Testis (tissue), 3 donors: ENCODE results near the gene GRB14. TPM values are rescaled to one million over a fixed set of nuclear protein-coding genes. Genes with fewer than 3 reads are reported as not detected.

Source experiments
- DNase-seq: peaks from one replicate; pipeline ENCODE4 v3.0.0-alpha.2; 2019
- H3K27ac ChIP-seq, 2 donors: fragments of 200-600 bp; sonication (generic); one replicate each; pipeline ENCODE4 v1.5.1; 2019
- H3K27me3 ChIP-seq: fragments of 200-600 bp; sonication (generic); one replicate; pipeline ENCODE4 v1.5.1; 2019
- H3K36me3 ChIP-seq: fragments of 200-600 bp; sonication (generic); one replicate; pipeline ENCODE4 v1.5.1; 2017; ENCODE audit warnings: low read depth; ENCODE audit errors: missing control alignments
- H3K4me1 ChIP-seq: fragments of 200-600 bp; sonication (generic); one replicate; pipeline ENCODE4 v1.5.1; 2019
- H3K4me3 ChIP-seq, 2 donors: fragments of 200-600 bp; sonication (generic); one replicate each; pipeline ENCODE4 v1.5.1; 2017 to 2019
- H3K9me3 ChIP-seq: fragments of 200-600 bp; sonication (generic); one replicate; pipeline ENCODE4 v1.5.1; 2017
- CTCF ChIP-seq, 3 experiments: fragments of 450-650 bp in 2 of 3; fragments of 200-600 bp in 1 of 3; sonication (generic) in 1 of 3; IDR thresholded peaks; one replicate each; pipeline ENCODE4 v1.5.1; 2016 to 2019; ENCODE audit warnings: antibody characterized with exemption in 3 of 3, mild to moderate bottlenecking in 2 of 3, moderate library complexity in 1 of 3
- POLR2A ChIP-seq: fragments of 450-650 bp; IDR thresholded peaks from one replicate; pipeline ENCODE4 v1.6.1; 2017; ENCODE audit warnings: antibody characterized with exemption, mild to moderate bottlenecking, moderate library complexity
- WGBS, 2 donors: methylation state at CpG; one replicate each; pipeline ENCODE4 v1.1.5; 2018; 5-methylcytosine and 5-hydroxymethylcytosine counted together
- intact Hi-C: fragments of 100-400 bp; cut with DNase I; formaldehyde crosslinking; loops from one replicate; pipeline ENCODE4 v1.15.1; 2023; ENCODE audit warnings: low total_unique reads
- polyA plus RNA-seq: library from polyadenylated mRNA; stranded (reverse); fragments of 350-450 nt; fragmentation: Illumina TruSeq; extraction: RNeasy Lipid Tissue Mini Kit (QIAGEN cat#74804); gene quantifications from one replicate; pipeline ENCODE4 v1.2.3, GENCODE V29; 2014; ENCODE audit warnings: low read depth, low replicate concordance; ENCODE audit not compliant: insufficient read depth
- total RNA-seq, 2 donors: library from RNA; depleted of rRNA; stranded (reverse); fragments of >200 nt; gene quantifications; one replicate each; pipeline ENCODE4 v1.2.3, GENCODE V29; 2016

GRB14 gene
- total and polyA plus RNA-seq, 3 donors from 2014 or later, result 30.6 to 67.3 (median 59.0) TPM

GRCh38 chr2:164625378-164625971, 4.2 kb upstream of the GRB14 start:
- Histone ChIP-seq H3K4me3 (no peak overlapping the region), H3K27me3 (no peaks in the 10 kb centered on the region), H3K4me1 (no peaks in the 10 kb centered on the region), H3K27ac (no peak overlapping the region), H3K36me3 (no peaks in the 10 kb centered on the region), H3K9me3 (no peaks in the 10 kb centered on the region)
- DNase-seq, result no peak
- WGBS, 2 donors, result 96% methylated on average over 3 of the region's 3 CpGs
- TF ChIP-seq CTCF (IDR thresholded peaks at IDR 0.05) (no peak), POLR2A (no peak)
- intact Hi-C loops, result no loop called here

GRCh38 chr2:164624316-164624715, 3.0 kb upstream of the GRB14 start:
- no peak overlapping the region for H3K27ac ChIP-seq
- WGBS, 2 donors, result 79 to 82% methylated on average over 2 of the region's 2 CpGs
- no peaks in the 10 kb centered on the region for H3K9me3 ChIP-seq
- H3K4me3 ChIP-seq, result no peak overlapping the region
- no peaks in the 10 kb centered on the region for H3K4me1 ChIP-seq
- DNase-seq, result no peak
- intact Hi-C loops, result no loop called here
- no peaks in the 10 kb centered on the region for H3K36me3 ChIP-seq
- no peak for TF ChIP-seq CTCF (IDR thresholded peaks at IDR 0.05)
- no peaks in the 10 kb centered on the region for H3K27me3 ChIP-seq

- intact Hi-C loops, result no loop called here
- Histone ChIP-seq H3K4me1 (no peaks in the 10 kb centered on the region), H3K9me3 (no peaks in the 10 kb centered on the region), H3K27me3 (no peaks in the 10 kb centered on the region), H3K36me3 (no peaks in the 10 kb centered on the region), H3K4me3 (no peak overlapping the region), H3K27ac (no peak overlapping the region)
- DNase-seq, result no peak
- TF ChIP-seq CTCF (IDR thresholded peaks at IDR 0.05), result no peak
- TF ChIP-seq POLR2A, result no peak
- WGBS, 2 donors, result 67 to 68% methylated on average over 10 to 12 of the region's 12 CpGs
Measured at GRCh38 chr2:164622338-164623106, 1.2 kb upstream of the GRB14 start.

GRCh38 chr2:164621764-164622105, 453 bp upstream of the GRB14 start:
- intact Hi-C loops, result no loop called here
- no peak overlapping the region for H3K27ac ChIP-seq
- DNase-seq, result no peak

More at GRCh38 chr2:164621764-164622105, 453 bp upstream of the GRB14 start:
- no peaks in the 10 kb centered on the region for H3K4me1 ChIP-seq
- WGBS, 2 donors, result 4 to 13% methylated on average over 5 to 13 of the region's 13 CpGs
- TF ChIP-seq POLR2A, result no peak
- TF ChIP-seq CTCF (IDR thresholded peaks at IDR 0.05), result no peak
- H3K27me3 ChIP-seq, result no peaks in the 10 kb centered on the region
- H3K4me3 ChIP-seq, result peak overlapping the region; percentile 38 to 61
- H3K36me3 ChIP-seq, result no peaks in the 10 kb centered on the region
- no peaks in the 10 kb centered on the region for H3K9me3 ChIP-seq
